Peyer's patch (tissue), 4 donors: ENCODE data around the gene OTP. TPM values are rescaled to one million over a fixed set of nuclear protein-coding genes. Genes with fewer than 3 reads are reported as not detected.

Experiments
- DNase-seq, 3 donors: peaks; one replicate each; pipeline ENCODE4 v3.0.0-alpha.2; 2017 to 2019
- H3K27ac ChIP-seq, 4 donors: fragments of 200-600 bp; sonication (generic); one replicate each; pipeline ENCODE4 v1.5.1; 2016 to 2019
- H3K27me3 ChIP-seq, 2 donors: fragments of 200-600 bp; sonication (generic); one replicate each; pipeline ENCODE4 v1.5.1; 2019
- H3K36me3 ChIP-seq, 3 donors: fragments of 200-600 bp; sonication (generic); one replicate each; pipeline ENCODE4 v1.5.1; 2016 to 2019
- H3K4me1 ChIP-seq, 4 donors: fragments of 200-600 bp; sonication (generic); one replicate each; pipeline ENCODE4 v1.5.1; 2016 to 2019
- H3K4me3 ChIP-seq, 4 donors: fragments of 200-600 bp; sonication (generic); 1 replicate in 3 of 4; 2 replicates in 1 of 4; pipeline ENCODE4 v1.5.1; 2016 to 2019; ENCODE audit warnings: mild to moderate bottlenecking in 1 of 4
- H3K9me3 ChIP-seq, 4 donors: fragments of 200-600 bp; sonication (generic); one replicate each; pipeline ENCODE4 v1.5.1; 2016 to 2019; ENCODE audit warnings: mild to moderate bottlenecking in 1 of 4
- POLR2A ChIP-seq, 2 donors: fragments of 450-650 bp; IDR thresholded peaks; one replicate each; pipeline ENCODE4 v1.5.1; 2017; ENCODE audit warnings: antibody characterized with exemption in 2 of 2, mild to moderate bottlenecking in 2 of 2, moderate library complexity in 2 of 2
- total RNA-seq, 4 donors: library from RNA; depleted of rRNA; stranded (reverse); fragments of >200 nt; gene quantifications; one replicate each; pipeline ENCODE4 v1.1.0, GENCODE V29; 2016
- TF ChIP-seq, protein P1 (sequence below), 6 experiments: fragments of 450-650 bp in 4 of 6; fragments of 200-600 bp in 2 of 6; sonication (generic) in 1 of 6; IDR thresholded peaks; one replicate each; pipeline ENCODE4 v1.5.1; 2017 to 2019; ENCODE audit warnings: antibody characterized with exemption in 6 of 6, mild to moderate bottlenecking in 3 of 6, moderate library complexity in 1 of 6

Gene OTP
- total RNA-seq, 4 donors from 2014 or later = not detected

DNA sequence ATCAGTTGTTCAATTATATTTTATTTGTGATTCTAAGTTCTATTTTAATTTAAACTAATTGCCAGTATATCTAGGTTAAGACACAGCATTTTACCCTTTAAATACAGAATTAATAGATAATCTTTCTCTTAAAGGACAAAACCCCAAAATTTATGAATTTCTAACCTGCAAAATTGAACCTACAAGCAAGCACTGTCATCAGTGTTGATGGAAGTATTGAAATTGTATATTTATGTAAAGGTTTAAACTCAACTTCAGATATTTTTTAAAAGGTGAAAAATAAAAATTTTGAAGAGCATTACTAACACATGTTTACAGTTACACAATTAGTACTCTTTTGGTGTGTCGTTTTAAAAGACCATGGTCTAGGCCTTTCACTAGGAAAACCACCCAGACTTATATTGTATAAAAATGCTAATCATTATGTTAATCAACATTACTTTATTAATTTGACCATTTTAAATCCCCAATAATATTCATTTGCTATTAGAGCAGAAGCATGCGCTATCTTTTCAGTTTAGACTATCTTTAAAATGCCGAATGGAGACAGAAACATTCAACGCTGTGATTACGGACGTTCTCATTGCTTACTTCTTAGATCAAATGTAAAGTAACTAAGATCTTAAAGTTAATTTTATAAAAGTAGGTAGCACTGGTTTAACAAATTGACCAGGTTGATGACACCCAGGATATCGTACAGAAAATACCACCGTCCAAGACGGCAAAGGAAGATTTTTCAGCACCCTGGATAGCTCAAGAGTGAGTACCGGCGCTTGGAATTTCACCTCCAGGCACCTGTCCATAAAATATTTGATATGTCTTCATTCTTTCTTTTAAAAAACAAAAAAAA lies 3.2 kb downstream of the OTP start:
- no peak overlapping the region for H3K27ac ChIP-seq
- TF ChIP-seq POLR2A (IDR thresholded peaks at IDR 0.05) = no peak
- TF ChIP-seq, protein P1, sequence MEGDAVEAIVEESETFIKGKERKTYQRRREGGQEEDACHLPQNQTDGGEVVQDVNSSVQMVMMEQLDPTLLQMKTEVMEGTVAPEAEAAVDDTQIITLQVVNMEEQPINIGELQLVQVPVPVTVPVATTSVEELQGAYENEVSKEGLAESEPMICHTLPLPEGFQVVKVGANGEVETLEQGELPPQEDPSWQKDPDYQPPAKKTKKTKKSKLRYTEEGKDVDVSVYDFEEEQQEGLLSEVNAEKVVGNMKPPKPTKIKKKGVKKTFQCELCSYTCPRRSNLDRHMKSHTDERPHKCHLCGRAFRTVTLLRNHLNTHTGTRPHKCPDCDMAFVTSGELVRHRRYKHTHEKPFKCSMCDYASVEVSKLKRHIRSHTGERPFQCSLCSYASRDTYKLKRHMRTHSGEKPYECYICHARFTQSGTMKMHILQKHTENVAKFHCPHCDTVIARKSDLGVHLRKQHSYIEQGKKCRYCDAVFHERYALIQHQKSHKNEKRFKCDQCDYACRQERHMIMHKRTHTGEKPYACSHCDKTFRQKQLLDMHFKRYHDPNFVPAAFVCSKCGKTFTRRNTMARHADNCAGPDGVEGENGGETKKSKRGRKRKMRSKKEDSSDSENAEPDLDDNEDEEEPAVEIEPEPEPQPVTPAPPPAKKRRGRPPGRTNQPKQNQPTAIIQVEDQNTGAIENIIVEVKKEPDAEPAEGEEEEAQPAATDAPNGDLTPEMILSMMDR (IDR thresholded peaks at IDR 0.05) = no peak
- H3K36me3 ChIP-seq = no peaks in the 10 kb centered on the region
- H3K4me3 ChIP-seq = no peak overlapping the region
- no peaks in the 10 kb centered on the region for H3K9me3 ChIP-seq
- peaks cover 0 to 30% (median 5%) of the 10 kb centered on the region in 4 donors for H3K4me1 ChIP-seq
- H3K27me3 ChIP-seq = peaks cover 0 to 79% of the 10 kb centered on the region in 2 donors
- no peak for DNase-seq

DNA sequence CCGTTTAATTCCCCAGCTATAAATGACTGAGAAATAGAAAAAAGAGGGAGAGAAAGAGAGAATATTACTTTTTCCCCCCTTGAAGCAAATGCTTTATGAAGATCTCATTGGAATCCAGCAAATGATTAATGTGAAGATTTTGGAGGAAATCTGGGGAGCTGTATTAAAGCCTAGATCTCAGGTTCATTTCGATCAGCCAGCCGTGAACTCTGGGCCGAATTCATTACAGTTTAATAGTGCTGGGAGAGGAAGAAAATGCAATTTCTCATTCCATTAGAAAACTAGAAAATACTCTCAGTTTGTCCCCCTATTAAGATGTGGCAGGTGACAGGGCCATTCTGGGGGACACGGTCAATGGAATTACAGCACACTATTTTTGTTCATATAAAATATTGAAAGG lies 4.8 kb downstream of the OTP start:
- no peak overlapping the region for H3K4me3 ChIP-seq
- H3K4me1 ChIP-seq = peaks cover 0 to 36% (median 8%) of the 10 kb centered on the region in 4 donors

DNA sequence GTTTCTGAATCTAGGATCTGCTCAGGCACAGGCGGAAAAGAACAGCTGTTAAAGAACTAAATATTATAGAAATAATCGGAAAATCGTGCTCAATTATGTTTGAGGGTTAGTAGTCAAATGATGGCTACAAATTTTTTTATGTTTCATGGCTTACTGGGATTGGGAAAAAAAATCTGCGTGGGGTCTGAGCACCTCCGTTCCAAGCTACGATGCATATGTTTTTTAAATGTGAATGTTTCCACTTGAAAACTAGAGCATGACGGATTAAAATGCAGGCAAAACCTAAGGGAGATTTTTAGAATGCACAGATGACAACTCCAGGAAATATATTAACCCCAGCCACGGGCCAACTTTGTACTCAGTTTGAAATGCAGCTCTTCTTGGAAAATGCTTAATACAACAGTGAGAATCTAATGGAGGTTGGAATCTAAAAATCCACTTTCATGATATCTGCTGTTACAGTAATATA lies 5.3 kb downstream of the OTP start:
- no peak overlapping the region for H3K4me3 ChIP-seq
- TF ChIP-seq POLR2A (IDR thresholded peaks at IDR 0.05) = no peak
- TF ChIP-seq, protein P1 (IDR thresholded peaks at IDR 0.05) = no peak
- peaks cover 0 to 3% (median under 1%) of the 10 kb centered on the region in 4 donors for H3K9me3 ChIP-seq
- H3K4me1 ChIP-seq = peaks cover 0 to 32% (median 8%) of the 10 kb centered on the region in 4 donors
- peaks cover 0 to 80% of the 10 kb centered on the region in 2 donors for H3K27me3 ChIP-seq
- H3K27ac ChIP-seq = no peak overlapping the region
- DNase-seq = no peak
- H3K36me3 ChIP-seq = no peaks in the 10 kb centered on the region

More for the DNA sequence above, 4.8 kb downstream of the OTP start:
- TF ChIP-seq POLR2A (IDR thresholded peaks at IDR 0.05) = no peak
- Histone ChIP-seq H3K27me3 (peaks cover 0 to 80% of the 10 kb centered on the region in 2 donors), H3K27ac (no peak overlapping the region), H3K36me3 (no peaks in the 10 kb centered on the region), H3K9me3 (no peaks in the 10 kb centered on the region)
- no peak for DNase-seq

DNA sequence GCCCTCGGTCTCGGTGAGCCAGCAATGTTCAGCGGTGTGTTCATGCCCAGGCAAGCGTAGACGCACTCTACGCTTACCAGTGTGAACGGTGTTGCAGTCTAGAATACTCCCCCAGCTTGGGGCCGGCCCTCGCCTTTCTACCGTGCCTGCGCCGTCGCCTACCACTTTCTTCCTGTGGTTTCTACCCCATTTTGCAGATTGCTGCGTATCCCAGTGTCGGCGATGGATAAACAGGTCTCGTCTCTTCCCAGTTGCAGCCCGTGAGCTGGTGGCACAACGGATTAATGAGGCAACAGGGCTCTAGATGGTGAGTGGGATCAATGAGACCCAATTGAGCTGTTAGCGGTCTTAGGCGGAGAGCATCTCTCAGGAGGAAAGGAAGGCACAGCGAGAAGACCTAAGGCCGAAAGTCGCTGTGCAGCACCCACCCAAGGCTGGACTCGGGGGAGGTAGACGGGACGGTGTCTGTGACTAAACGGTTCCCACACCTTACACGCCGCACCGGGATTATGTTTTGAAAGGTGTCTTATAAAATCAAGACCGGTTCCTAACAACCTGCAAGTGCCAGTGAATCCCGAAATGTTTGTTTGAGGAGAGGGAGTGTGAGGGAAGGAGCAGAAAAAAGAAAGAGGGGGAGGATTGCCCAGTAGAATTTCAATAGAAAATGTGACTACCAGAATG lies 5.8 kb downstream of the OTP start:
- Histone ChIP-seq H3K27ac (no peak overlapping the region), H3K4me1 (peaks cover 0 to 32% (median 8%) of the 10 kb centered on the region in 4 donors), H3K36me3 (no peaks in the 10 kb centered on the region), H3K27me3 (peaks cover 0 to 81% of the 10 kb centered on the region in 2 donors), H3K9me3 (peaks cover 0 to 7% (median 1%) of the 10 kb centered on the region in 4 donors), H3K4me3 (no peak overlapping the region)
- no peak for TF ChIP-seq POLR2A (IDR thresholded peaks at IDR 0.05)
- TF ChIP-seq, protein P1 (IDR thresholded peaks at IDR 0.05) = no peak
- no peak for DNase-seq

DNA sequence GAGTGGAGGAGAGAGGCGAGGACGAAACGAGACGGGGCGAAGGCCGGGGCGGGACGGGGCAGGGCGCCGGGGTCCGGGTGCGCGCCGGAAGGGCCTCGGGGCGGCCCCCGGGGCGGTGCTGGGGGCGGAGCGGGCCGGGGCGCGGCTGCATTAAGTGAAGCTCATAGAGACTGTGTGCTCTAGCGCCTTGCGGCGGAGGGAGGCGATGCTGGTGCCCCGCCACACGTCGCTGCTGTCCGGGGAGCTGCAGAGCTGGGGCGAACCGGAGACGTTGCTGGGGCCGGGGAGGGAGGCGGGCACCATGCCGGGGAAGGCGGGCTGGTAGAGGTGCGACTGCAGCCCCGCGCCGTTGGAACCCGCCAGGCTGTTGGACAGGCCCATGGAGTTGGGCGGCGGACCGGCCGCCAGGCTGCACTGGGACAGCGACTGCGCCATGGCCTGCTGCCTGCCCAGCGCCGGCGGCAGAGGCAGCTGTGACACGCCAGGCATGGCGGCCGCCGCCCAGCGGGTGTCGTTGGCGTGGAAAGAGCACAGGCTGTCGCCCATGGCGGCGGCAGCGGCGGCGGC lies 8.3 kb downstream of the OTP start:
- DNase-seq = peak; percentile 25 to 64 (median 60)
- H3K4me3 ChIP-seq = peak overlapping the region; percentile 36 to 57 (median 53)

More for the DNA sequence above, 8.3 kb downstream of the OTP start:
- H3K27ac ChIP-seq = peak overlapping the region in 1 of 4 donors; percentile 51
- H3K4me1 ChIP-seq = peaks cover 0 to 23% (median 8%) of the 10 kb centered on the region in 4 donors
- no peak for TF ChIP-seq POLR2A (IDR thresholded peaks at IDR 0.05)
- TF ChIP-seq, protein P1 (IDR thresholded peaks at IDR 0.05) = peak in 1 of 6 experiments; percentile 6
- H3K36me3 ChIP-seq = no peaks in the 10 kb centered on the region
- peaks cover 0 to 7% (median 1%) of the 10 kb centered on the region in 4 donors for H3K9me3 ChIP-seq
- peaks cover 0 to 60% of the 10 kb centered on the region in 2 donors for H3K27me3 ChIP-seq
